T-cell (primary cell): ENCODE results near the gene KCTD16. TPM values are rescaled to one million over a fixed set of nuclear protein-coding genes. Genes with fewer than 3 reads are reported as not detected.

Experiments used
- ATAC-seq, 4 experiments: fragments of 200-7000 bp in 3 of 4; fragments of 150-1000 bp in 1 of 4; cut with Tn5 transposase; replicated peaks in 1 of 4; 1 replicate in 3 of 4; 2 replicates in 1 of 4; pipeline ENCODE4 v1.10.0; 2021; ENCODE audit warnings: moderate library complexity in 3 of 4, mild to moderate bottlenecking in 2 of 4, moderate number of reproducible peaks in 1 of 4
- CTCF ChIA-PET, 2 donors: fragments of 300-600 bp; sonication (Branson Sonifier 250); formaldehyde crosslinking; loops; one replicate each; lab custom pipeline; 2022; ENCODE audit warnings: antibody characterized with exemption in 2 of 2; lab: Charles Lee
- POLR2A ChIA-PET, 2 donors: fragments of 300-600 bp; sonication (Branson Sonifier 250); formaldehyde crosslinking; loops; one replicate each; lab custom pipeline; 2022; ENCODE audit warnings: antibody characterized with exemption in 2 of 2; lab: Charles Lee
- DNase-seq, 35 experiments: peaks; one replicate each; pipeline versions ENCODE4 v3.0.0 to v3.0.0-alpha.2; 2013 to 2023
- H3K27ac ChIP-seq: one replicate; pipeline ENCODE4 v1.5.1; 2013; ENCODE audit warnings: low read length
- H3K27me3 ChIP-seq, 2 experiments: replicated peaks in 1 of 2; 1 replicate in 1 of 2; 2 replicates in 1 of 2; pipeline versions ENCODE4 v1.6.1 to v1.7.0; 2013; ENCODE audit warnings: low read length in 1 of 2, mixed read lengths in 1 of 2; ENCODE audit not compliant: control insufficient read depth in 2 of 2, insufficient read depth in 2 of 2; ENCODE audit errors: extremely low read depth in 1 of 2
- H3K36me3 ChIP-seq, 2 donors: 1 replicate in 1 of 2; 2 replicates in 1 of 2; pipeline versions ENCODE4 v1.6.1 to v1.7.0; 2013; ENCODE audit warnings: low read length in 1 of 2; ENCODE audit not compliant: control insufficient read depth in 2 of 2, insufficient read depth in 1 of 2; ENCODE audit errors: extremely low read depth in 1 of 2
- H3K4me1 ChIP-seq, 2 experiments: 1 replicate in 1 of 2; 2 replicates in 1 of 2; pipeline versions ENCODE4 v1.6.1 to v1.7.0; 2013; ENCODE audit warnings: low read length in 2 of 2, mixed read lengths in 1 of 2; ENCODE audit not compliant: insufficient read depth in 2 of 2, control insufficient read depth in 1 of 2; ENCODE audit errors: extremely low read depth in 1 of 2
- H3K4me3 ChIP-seq, 2 donors: 1 replicate in 1 of 2; 2 replicates in 1 of 2; pipeline versions ENCODE4 v1.5.1 to v1.7.0; 2013; ENCODE audit warnings: mild to moderate bottlenecking in 2 of 2, low read length in 1 of 2, moderate library complexity in 1 of 2; ENCODE audit not compliant: control insufficient read depth in 1 of 2; ENCODE audit errors: extremely low read depth in 1 of 2
- H3K9me3 ChIP-seq: 2 replicates; pipeline ENCODE4 v1.7.0; 2013
- H3K27ac Mint-ChIP-seq, 2 donors: one replicate each; pipeline ENCODE4 v1.8.0; 2020 to 2021; ENCODE audit warnings: mild to moderate bottlenecking in 2 of 2, mixed read lengths in 2 of 2
- H3K27me3 Mint-ChIP-seq, 2 donors: one replicate each; pipeline ENCODE4 v1.8.0; 2021 to 2022; ENCODE audit warnings: mixed read lengths in 2 of 2
- H3K36me3 Mint-ChIP-seq: one replicate; pipeline ENCODE4 v1.8.0; 2021; ENCODE audit warnings: mixed read lengths
- H3K4me1 Mint-ChIP-seq, 3 donors: one replicate each; pipeline ENCODE4 v1.8.0; 2020 to 2022; ENCODE audit warnings: mixed read lengths in 3 of 3, mild to moderate bottlenecking in 1 of 3
- H3K4me3 Mint-ChIP-seq, 3 donors: one replicate each; pipeline ENCODE4 v1.8.0; 2020 to 2022; ENCODE audit warnings: mild to moderate bottlenecking in 3 of 3, mixed read lengths in 3 of 3, moderate library complexity in 3 of 3
- H3K9me3 Mint-ChIP-seq, 3 donors: one replicate each; pipeline ENCODE4 v1.8.0; 2020 to 2022; ENCODE audit warnings: mixed read lengths in 3 of 3
- WGBS: methylation state at CpG from one replicate; pipeline ENCODE4 v1.1.5; 2013; ENCODE audit warnings: missing lambda C conversion rate; ENCODE audit not compliant: insufficient coverage; 5-methylcytosine and 5-hydroxymethylcytosine counted together
- total RNA-seq, 35 experiments: library from RNA in 6 of 35; stranded (reverse) in 6 of 35; fragments of 120-200 nt in 1 of 35; gene quantifications; one replicate each; pipeline versions ENCODE4 v1.2.1 to v1.2.4 and lab custom pipeline; 2013 to 2026

The KCTD16 gene
- total RNA-seq, 5 donors from 2014 or later (not counting 1 experiment from before 2014, with no cell fraction given), result 0.03 to 0.20 (median 0.10) TPM; not detected in 1

DNA sequence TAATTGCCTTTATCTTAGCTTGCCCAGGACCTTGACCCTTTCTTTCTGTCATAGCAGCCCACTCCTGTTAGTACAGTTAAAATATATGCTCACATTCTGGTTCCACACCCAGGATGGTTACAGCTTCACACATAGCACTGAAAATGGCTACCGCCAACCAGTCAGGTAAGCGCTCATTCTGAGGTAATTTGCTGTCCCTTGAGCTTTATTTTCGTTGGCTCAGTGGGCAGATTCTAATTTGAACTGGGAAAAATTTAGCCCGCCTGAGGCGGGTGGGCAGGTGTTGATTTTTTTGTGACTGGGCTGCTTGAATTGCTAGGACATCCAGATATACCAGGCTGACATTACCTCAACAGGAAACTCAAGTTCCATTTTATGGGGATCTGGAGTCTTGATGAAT is 137.5 kb downstream of the KCTD16 start:
- DNase-seq (no peak), ATAC-seq (no peak)
- H3K36me3 Mint-ChIP-seq, result no peaks in the 10 kb centered on the region
- no peaks in the 10 kb centered on the region for H3K4me1 Mint-ChIP-seq
- no peak overlapping the region for H3K4me3 ChIP-seq
- H3K4me3 Mint-ChIP-seq, result no peak overlapping the region
- no peak overlapping the region for H3K27ac ChIP-seq
- H3K9me3 Mint-ChIP-seq, result no peaks in the 10 kb centered on the region
- H3K36me3 ChIP-seq, result no peaks in the 10 kb centered on the region
- peaks cover 0 to 7% of the 10 kb centered on the region in 2 donors for H3K27me3 Mint-ChIP-seq
- H3K9me3 ChIP-seq, result no peaks in the 10 kb centered on the region
- ChIA-PET POLR2A (no interaction called here), CTCF (no interaction called here)
- whole genome bisulfite sequencing, result no CpG with 5 or more reads among the region's 5 CpGs
- H3K4me1 ChIP-seq, result no peaks in the 10 kb centered on the region
- no peaks in the 10 kb centered on the region for H3K27me3 ChIP-seq
- H3K27ac Mint-ChIP-seq, result no peak overlapping the region

DNA sequence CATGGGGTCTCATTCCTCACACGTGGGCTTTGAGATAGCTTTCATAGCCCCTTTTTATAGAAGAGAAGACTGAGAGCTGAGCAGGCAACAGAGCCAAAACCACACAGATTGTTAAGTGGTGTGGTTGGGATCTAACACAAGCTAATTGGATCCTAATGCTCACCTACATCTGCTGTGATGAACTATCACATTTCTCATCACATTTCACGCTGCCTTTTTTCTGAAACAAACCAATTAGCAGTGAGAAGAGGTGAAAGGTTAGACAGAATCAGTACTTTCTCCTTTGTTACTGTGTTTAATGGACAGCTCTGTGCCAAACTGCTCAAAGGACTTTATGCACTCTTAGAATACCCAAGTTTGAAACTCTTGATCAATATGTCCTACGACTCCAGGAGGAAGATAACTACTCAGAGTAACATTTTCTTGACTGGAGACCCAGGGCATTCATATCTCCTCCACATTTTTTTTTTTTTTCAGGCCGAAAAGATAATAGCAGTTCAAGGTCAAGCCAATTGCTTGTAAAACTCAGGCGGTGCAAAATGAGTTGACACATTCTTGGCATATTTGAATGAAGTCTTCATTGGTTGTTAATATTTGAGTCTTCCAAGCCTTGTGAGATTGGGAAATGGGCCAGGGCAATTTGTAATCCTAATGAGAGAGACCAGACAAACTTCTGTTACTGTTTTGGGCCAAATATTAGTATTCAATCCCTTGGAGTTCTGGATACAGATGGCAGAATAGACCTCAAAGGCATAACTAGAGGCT is 138.4 kb downstream of the KCTD16 start:
- Mint-ChIP-seq H3K27ac (no peak overlapping the region), H3K4me1 (no peaks in the 10 kb centered on the region), H3K27me3 (peaks cover 0 to 7% of the 10 kb centered on the region in 2 donors), H3K36me3 (no peaks in the 10 kb centered on the region), H3K4me3 (no peak overlapping the region), H3K9me3 (no peaks in the 10 kb centered on the region)
- no peak for ATAC-seq
- 100% methylated on average over 1 of the region's 5 CpGs for WGBS
- Histone ChIP-seq H3K9me3 (no peaks in the 10 kb centered on the region), H3K27me3 (no peaks in the 10 kb centered on the region), H3K4me1 (no peaks in the 10 kb centered on the region), H3K4me3 (no peak overlapping the region), H3K36me3 (no peaks in the 10 kb centered on the region), H3K27ac (no peak overlapping the region)
- POLR2A ChIA-PET, result no interaction called here
- no peak for DNase-seq
- CTCF ChIA-PET, result no interaction called here

DNA sequence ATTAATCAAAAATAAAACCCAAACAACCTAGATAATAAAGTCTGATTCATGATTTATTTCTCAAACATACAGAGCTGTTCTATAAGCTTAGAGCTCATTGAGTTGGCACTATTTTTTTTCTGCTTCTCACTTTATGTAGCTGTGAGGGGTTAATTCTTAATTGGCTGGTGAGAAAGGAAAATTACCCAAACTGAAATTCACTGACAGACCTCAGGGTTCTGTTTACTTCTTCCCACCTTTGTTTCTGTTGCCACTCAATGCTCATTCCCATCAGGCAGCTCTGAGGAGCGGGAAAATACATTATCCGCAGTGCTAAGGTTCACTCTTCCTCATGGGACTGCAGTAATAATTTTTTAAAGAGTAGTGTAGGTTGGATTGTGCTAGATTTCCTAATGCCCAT is 139.9 kb downstream of the KCTD16 start:
- WGBS, result no CpG with 5 or more reads among the region's 2 CpGs
- H3K27me3 ChIP-seq, result no peaks in the 10 kb centered on the region
- H3K27ac Mint-ChIP-seq, result no peak overlapping the region
- H3K4me1 Mint-ChIP-seq, result no peaks in the 10 kb centered on the region
- ATAC-seq, result no peak
- H3K36me3 Mint-ChIP-seq, result no peaks in the 10 kb centered on the region
- H3K9me3 ChIP-seq, result no peaks in the 10 kb centered on the region
- H3K36me3 ChIP-seq, result no peaks in the 10 kb centered on the region
- no peaks in the 10 kb centered on the region for H3K9me3 Mint-ChIP-seq
- H3K4me3 ChIP-seq, result no peak overlapping the region
- H3K27ac ChIP-seq, result no peak overlapping the region
- peaks cover 0 to 3% of the 10 kb centered on the region in 2 donors for H3K27me3 Mint-ChIP-seq
- no peaks in the 10 kb centered on the region for H3K4me1 ChIP-seq
- CTCF ChIA-PET, result no interaction called here
- DNase-seq, result no peak
- H3K4me3 Mint-ChIP-seq, result no peak overlapping the region
- POLR2A ChIA-PET, result interaction anchor here in 1 of 2 donors (0.6 kb wide), 1 partner anchor 721 kb away, joined by 3 read pairs; no protein-coding TSS in a partner anchor

DNA sequence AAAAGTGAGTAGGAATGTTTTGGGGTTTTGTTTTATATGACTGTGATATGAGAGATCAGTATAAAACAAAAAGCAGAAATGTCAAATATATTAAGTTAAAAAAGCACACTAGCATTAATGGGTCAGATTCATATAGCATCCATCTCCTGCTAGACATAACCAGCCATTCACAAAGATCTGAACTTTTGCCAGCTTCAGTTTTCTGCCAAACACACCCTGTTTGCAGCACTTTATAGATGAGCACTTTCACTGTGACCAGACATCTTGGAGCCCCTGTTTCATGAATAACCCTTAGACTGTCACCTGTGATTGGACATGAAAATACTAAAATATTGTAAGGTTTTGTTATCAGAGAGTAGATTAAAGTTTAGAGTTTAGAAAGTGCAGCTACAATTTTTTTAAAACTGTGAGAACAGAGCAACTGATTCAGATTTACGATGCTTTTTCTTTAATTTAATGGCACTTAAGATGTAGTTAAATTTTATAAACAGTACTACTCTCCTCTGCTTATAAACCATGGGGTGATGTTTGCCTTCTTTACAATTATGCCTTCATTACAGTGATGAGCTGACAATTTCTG is 142.6 kb downstream of the KCTD16 start:
- no CpG with 5 or more reads among the region's 1 CpG for WGBS
- no peaks in the 10 kb centered on the region for H3K9me3 ChIP-seq
- no peak overlapping the region for H3K27ac ChIP-seq
- Mint-ChIP-seq H3K27ac (no peak overlapping the region), H3K9me3 (no peaks in the 10 kb centered on the region), H3K36me3 (no peaks in the 10 kb centered on the region), H3K4me1 (no peaks in the 10 kb centered on the region), H3K27me3 (peaks cover 0 to 11% of the 10 kb centered on the region in 2 donors), H3K4me3 (no peak overlapping the region)
- DNase-seq (no peak), ATAC-seq (no peak)
- ChIA-PET POLR2A (no interaction called here), CTCF (no interaction called here)
- no peaks in the 10 kb centered on the region for H3K27me3 ChIP-seq
- no peaks in the 10 kb centered on the region for H3K4me1 ChIP-seq
- H3K4me3 ChIP-seq, result no peak overlapping the region
- no peaks in the 10 kb centered on the region for H3K36me3 ChIP-seq

GRCh38 chr5:144315026-144315425 is 144.4 kb downstream of the KCTD16 start:
- Histone ChIP-seq H3K36me3 (no peaks in the 10 kb centered on the region), H3K4me1 (no peaks in the 10 kb centered on the region), H3K27me3 (no peaks in the 10 kb centered on the region), H3K4me3 (no peak overlapping the region), H3K27ac (no peak overlapping the region), H3K9me3 (no peaks in the 10 kb centered on the region)
- Mint-ChIP-seq H3K4me3 (no peak overlapping the region), H3K36me3 (no peaks in the 10 kb centered on the region), H3K9me3 (no peaks in the 10 kb centered on the region), H3K4me1 (no peaks in the 10 kb centered on the region), H3K27me3 (peaks cover 0 to 11% of the 10 kb centered on the region in 2 donors), H3K27ac (no peak overlapping the region)
- DNase-seq (no peak), ATAC-seq (no peak)
- ChIA-PET POLR2A (no interaction called here), CTCF (no interaction called here)
- 100% methylated on average over 2 of the region's 4 CpGs for WGBS

- WGBS, result no CpG with 5 or more reads among the region's 12 CpGs
- H3K9me3 Mint-ChIP-seq, result no peaks in the 10 kb centered on the region
- Histone ChIP-seq H3K9me3 (no peaks in the 10 kb centered on the region), H3K27ac (no peak overlapping the region), H3K36me3 (no peaks in the 10 kb centered on the region), H3K27me3 (no peaks in the 10 kb centered on the region), H3K4me3 (no peak overlapping the region), H3K4me1 (no peaks in the 10 kb centered on the region)
- ATAC-seq (no peak), DNase-seq (no peak)
- no peak overlapping the region for H3K27ac Mint-ChIP-seq
- POLR2A ChIA-PET, result no interaction called here
- CTCF ChIA-PET, result no interaction called here
- H3K4me1 Mint-ChIP-seq, result no peaks in the 10 kb centered on the region
- peaks cover 0 to 9% of the 10 kb centered on the region in 2 donors for H3K27me3 Mint-ChIP-seq
- no peaks in the 10 kb centered on the region for H3K36me3 Mint-ChIP-seq
- no peak overlapping the region for H3K4me3 Mint-ChIP-seq
Measured at GRCh38 chr5:144315994-144316634, 145.4 kb downstream of the KCTD16 start.
